Adrenal gland (tissue), 12 donors: ENCODE measurements around the gene DLG3. TPM values are rescaled to one million over a fixed set of nuclear protein-coding genes. Genes with fewer than 3 reads are reported as not detected.

ENCODE experiments used
- DNase-seq, 7 donors: peaks; one replicate each; pipeline ENCODE4 v3.0.0-alpha.2; 2019 to 2020
- H3K27ac ChIP-seq, 5 donors: fragments of 200-600 bp; sonication (generic) in 4 of 5; 1 replicate in 3 of 5; 2 replicates in 2 of 5; pipeline versions ENCODE4 v1.5.1 to v1.8.0; 2016 to 2020; ENCODE audit warnings: mild to moderate bottlenecking in 1 of 5
- H3K27me3 ChIP-seq: fragments of 200-600 bp; 2 replicates; pipeline ENCODE4 v1.8.0; 2021
- H3K36me3 ChIP-seq, 2 donors: fragments of 200-600 bp; replicated peaks in 1 of 2; 1 replicate in 1 of 2; 2 replicates in 1 of 2; pipeline versions ENCODE4 v1.5.1 to v1.8.0; 2018 to 2022
- H3K4me1 ChIP-seq, 2 donors: fragments of 200-600 bp; replicated peaks in 1 of 2; 1 replicate in 1 of 2; 2 replicates in 1 of 2; pipeline versions ENCODE4 v1.5.1 to v1.8.0; 2018 to 2021
- H3K4me3 ChIP-seq, 4 donors: fragments of 200-600 bp; sonication (generic) in 3 of 4; one replicate each; pipeline ENCODE4 v1.5.1; 2016 to 2018
- H3K9me3 ChIP-seq, 3 donors: fragments of 200-600 bp; sonication (generic) in 1 of 3; replicated peaks in 1 of 3; 1 replicate in 2 of 3; 2 replicates in 1 of 3; pipeline versions ENCODE4 v1.5.1 to v1.8.0; 2016 to 2021
- POLR2A ChIP-seq, 2 donors: fragments of 450-650 bp; IDR thresholded peaks; one replicate each; pipeline ENCODE4 v1.6.1; 2017; ENCODE audit warnings: antibody characterized with exemption in 2 of 2, mild to moderate bottlenecking in 2 of 2, moderate library complexity in 1 of 2
- WGBS, 4 donors: extraction: QIAGEN DNeasy Blood & Tissue Kit in 2 of 4; methylation state at CpG; one replicate each; pipeline versions ENCODE4 v1.1.5 to v1.1.7; 2013 to 2017; 5-methylcytosine and 5-hydroxymethylcytosine counted together
- intact Hi-C, 2 donors: fragments of 100-400 bp; cut with DNase I; formaldehyde crosslinking; loops; one replicate each; pipeline versions ENCODE4 v1.14.1 to v1.15.0; 2022 to 2023
- polyA plus RNA-seq, 3 donors: library from polyadenylated mRNA; stranded (reverse); fragments of 200-250 nt in 2 of 3; fragments of 350-450 nt in 1 of 3; fragmentation: Illumina TruSeq in 1 of 3; extraction: RNeasy Lipid Tissue Mini Kit (QIAGEN cat#74804) in 1 of 3; gene quantifications; one replicate each; pipeline ENCODE4 v1.2.3, GENCODE V29; 2013 to 2014
- small RNA-seq, 2 donors: library from RNA; depleted of rRNA; stranded (forward); fragments of <200 nt; gene quantifications; one replicate each; pipeline ENCODE3, GENCODE V24; 2016
- total RNA-seq, 9 donors: library from RNA; depleted of rRNA in 4 of 9; stranded (reverse); fragments of >200 nt in 4 of 9; fragments of 120-200 nt in 1 of 9; fragmentation: NEBNext Ultra II Directional in 1 of 9; extraction: Animal tissue kit (Norgen Biotek cat#: 25700) in 1 of 9; gene quantifications; one replicate each; pipeline versions ENCODE4 v1.1.0 to v1.2.4, GENCODE V29; 2013 to 2023
- TF ChIP-seq, protein P1 (sequence below), 6 experiments: fragments of 450-650 bp in 4 of 6; fragments of 200-600 bp in 2 of 6; sonication (generic) in 1 of 6; IDR thresholded peaks; 1 replicate in 5 of 6; 2 replicates in 1 of 6; pipeline versions ENCODE4 v1.5.1 to v1.8.0; 2016 to 2021; ENCODE audit warnings: antibody characterized with exemption in 6 of 6, mild to moderate bottlenecking in 2 of 6, moderate library complexity in 1 of 6
- donor health status: healthy with polysubstance abuse.
- donor health status: Bipolar disorder and iron deficiency.
- donor health status: DM: yes; HTN: yes; CAD: no.
- donor health status: DM: no; HTN: no; CAD: no.
- donor health status: DM: no; HTN: no; CAD: no.
- donor health status: DM: yes; HTN: yes; CAD: no.

DLG3 gene
- total and polyA plus RNA-seq, 12 donors, result 5.5 to 33.7 (median 8.5) TPM

DNA sequence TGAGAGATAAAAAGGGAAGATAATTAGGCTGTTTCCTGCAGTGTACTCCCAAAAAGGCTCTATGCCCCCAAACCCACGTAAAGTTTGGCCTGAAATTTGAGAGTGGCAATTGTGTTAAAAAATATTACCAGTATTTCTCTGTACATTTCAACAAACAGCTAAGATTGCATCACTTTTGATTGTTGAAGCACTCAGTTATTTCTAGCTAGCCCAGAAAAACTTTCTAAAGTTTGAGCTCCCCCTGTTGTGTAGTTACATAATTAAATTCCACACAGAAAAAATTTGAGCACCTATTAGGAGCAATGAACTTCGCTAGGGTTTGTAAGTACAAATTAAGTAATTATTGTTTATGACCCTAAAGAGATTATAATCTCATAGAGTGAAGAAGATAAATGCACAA, 109.4 kb downstream of the DLG3 start:
- 6 to 42% (median 20%) methylated on average over 2 of the region's 2 CpGs for WGBS, 4 donors
- no peaks in the 10 kb centered on the region for H3K9me3 ChIP-seq
- intact Hi-C loops, result loop anchor here in 1 of 2 donors (5.0 kb wide), 1 partner anchor 102 kb away; no protein-coding TSS in a partner anchor
- no peaks in the 10 kb centered on the region for H3K4me1 ChIP-seq
- no peak for DNase-seq
- TF ChIP-seq, protein P1, sequence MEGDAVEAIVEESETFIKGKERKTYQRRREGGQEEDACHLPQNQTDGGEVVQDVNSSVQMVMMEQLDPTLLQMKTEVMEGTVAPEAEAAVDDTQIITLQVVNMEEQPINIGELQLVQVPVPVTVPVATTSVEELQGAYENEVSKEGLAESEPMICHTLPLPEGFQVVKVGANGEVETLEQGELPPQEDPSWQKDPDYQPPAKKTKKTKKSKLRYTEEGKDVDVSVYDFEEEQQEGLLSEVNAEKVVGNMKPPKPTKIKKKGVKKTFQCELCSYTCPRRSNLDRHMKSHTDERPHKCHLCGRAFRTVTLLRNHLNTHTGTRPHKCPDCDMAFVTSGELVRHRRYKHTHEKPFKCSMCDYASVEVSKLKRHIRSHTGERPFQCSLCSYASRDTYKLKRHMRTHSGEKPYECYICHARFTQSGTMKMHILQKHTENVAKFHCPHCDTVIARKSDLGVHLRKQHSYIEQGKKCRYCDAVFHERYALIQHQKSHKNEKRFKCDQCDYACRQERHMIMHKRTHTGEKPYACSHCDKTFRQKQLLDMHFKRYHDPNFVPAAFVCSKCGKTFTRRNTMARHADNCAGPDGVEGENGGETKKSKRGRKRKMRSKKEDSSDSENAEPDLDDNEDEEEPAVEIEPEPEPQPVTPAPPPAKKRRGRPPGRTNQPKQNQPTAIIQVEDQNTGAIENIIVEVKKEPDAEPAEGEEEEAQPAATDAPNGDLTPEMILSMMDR (IDR thresholded peaks at IDR 0.05), result peak in 2 of 6 experiments; percentile 18 to 21
- no peak for TF ChIP-seq POLR2A (IDR thresholded peaks at IDR 0.05)
- no peak overlapping the region for H3K27ac ChIP-seq
- H3K27me3 ChIP-seq, result peaks cover 5% of the 10 kb centered on the region
- no peak overlapping the region for H3K4me3 ChIP-seq
- H3K36me3 ChIP-seq, result no peaks in the 10 kb centered on the region

DNA sequence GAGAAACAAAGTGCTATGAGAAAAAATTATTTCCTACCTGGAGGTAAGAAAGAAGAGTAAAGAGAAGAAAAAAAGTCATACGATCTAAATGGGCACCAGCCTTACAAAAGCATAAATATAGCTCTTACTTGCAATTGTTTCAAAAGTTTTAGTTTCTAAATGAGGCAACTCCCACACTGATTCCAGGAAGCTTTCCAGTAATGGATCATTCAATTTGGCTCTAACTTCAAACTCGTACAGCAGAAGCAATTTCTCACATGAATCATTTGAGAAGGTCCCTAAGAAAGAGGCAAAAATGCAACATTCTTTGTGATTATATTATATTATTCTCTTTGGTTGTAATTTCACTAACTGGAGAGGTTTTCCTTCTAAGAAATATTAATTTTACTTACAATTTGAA, 109.9 kb downstream of the DLG3 start:
- peaks cover 2% of the 10 kb centered on the region for H3K27me3 ChIP-seq
- no peak overlapping the region for H3K27ac ChIP-seq
- WGBS, 4 donors, result 13 to 42% (median 27%) methylated on average over 2 of the region's 2 CpGs
- no peak for DNase-seq
- intact Hi-C loops, result loop anchor here in 1 of 2 donors (5.0 kb wide), 1 partner anchor 102 kb away; no protein-coding TSS in a partner anchor
- no peak overlapping the region for H3K4me3 ChIP-seq
- H3K4me1 ChIP-seq, result no peaks in the 10 kb centered on the region
- no peaks in the 10 kb centered on the region for H3K9me3 ChIP-seq
- TF ChIP-seq, protein P1 (IDR thresholded peaks at IDR 0.05), result no peak
- no peak for TF ChIP-seq POLR2A (IDR thresholded peaks at IDR 0.05)
- H3K36me3 ChIP-seq, result no peaks in the 10 kb centered on the region

DNA sequence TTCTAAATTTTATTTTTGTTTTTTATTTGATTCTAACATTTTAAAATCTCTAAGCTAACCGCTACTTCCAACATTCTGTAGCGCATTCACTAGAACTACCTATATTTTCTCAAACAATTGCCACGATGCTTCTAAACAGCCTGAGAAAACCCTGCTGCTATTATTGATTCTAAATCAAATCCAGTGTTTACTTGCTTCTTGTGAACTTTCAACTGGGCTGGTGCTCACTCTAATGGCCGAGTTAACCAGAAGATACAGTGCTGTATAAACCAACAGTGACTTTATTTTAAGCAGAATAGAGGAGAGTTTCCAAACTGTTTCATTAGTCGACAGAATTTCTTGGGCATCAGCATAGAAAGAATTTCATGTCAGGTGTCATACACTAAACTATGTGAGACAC, 110.3 kb downstream of the DLG3 start:
- WGBS, 4 donors, result 67 to 79% (median 72%) methylated on average over 5 of the region's 5 CpGs
- Histone ChIP-seq H3K4me1 (no peaks in the 10 kb centered on the region), H3K36me3 (no peaks in the 10 kb centered on the region), H3K27me3 (no peaks in the 10 kb centered on the region), H3K9me3 (no peaks in the 10 kb centered on the region), H3K4me3 (no peak overlapping the region), H3K27ac (no peak overlapping the region)
- DNase-seq, result no peak
- intact Hi-C loops, result loop anchor here in 1 of 2 donors (5.0 kb wide), 1 partner anchor 103 kb away; no protein-coding TSS in a partner anchor
- TF ChIP-seq POLR2A (IDR thresholded peaks at IDR 0.05), result no peak
- TF ChIP-seq, protein P1 (IDR thresholded peaks at IDR 0.05), result no peak

Small RNAs within 50 kb of the gene (small RNA-seq; reads per million reads assigned to genes)
- gene RNU4-81P, result 0 reads per million in 2 donors
- 1.7 to 2.4 reads per million in 2 donors for gene RNY4P23

Other genes starting within 250 kb of the DLG3 start
- gene AWAT1, start 210.2 kb upstream of the DLG3 start, total RNA-seq, result not detected
- gene AWAT1, start 210.2 kb upstream of the DLG3 start, polyA plus RNA-seq, result not detected
- under 1 TPM in 6 of 9 donors, not detected in 3; 0.11 to 0.37 (median 0.23) TPM for gene P2RY4, start 184.6 kb upstream of the DLG3 start, total RNA-seq
- under 1 TPM in 1 of 3 donors, not detected in 2; 0.03 TPM for gene P2RY4, start 184.6 kb upstream of the DLG3 start, polyA plus RNA-seq
- not detected for gene ARR3, start 176.5 kb upstream of the DLG3 start, total RNA-seq
- not detected for gene ARR3, start 176.5 kb upstream of the DLG3 start, polyA plus RNA-seq
- not detected for gene RAB41, start 162.7 kb upstream of the DLG3 start, total RNA-seq
- not detected for gene RAB41, start 162.7 kb upstream of the DLG3 start, polyA plus RNA-seq
- 10 to 100 TPM; 24.4 to 57.5 (median 42.0) TPM for gene PDZD11, start 154.9 kb upstream of the DLG3 start, total RNA-seq
- gene PDZD11, start 154.9 kb upstream of the DLG3 start, polyA plus RNA-seq, result 10 to 100 TPM; 70.4 to 97.7 (median 83.2) TPM
- gene KIF4A, start 154.7 kb upstream of the DLG3 start, total RNA-seq, result 1 to 10 TPM in 1 of 9 donors, under 1 TPM in 8; 0.28 to 6.6 (median 0.47) TPM
- gene KIF4A, start 154.7 kb upstream of the DLG3 start, polyA plus RNA-seq, result under 1 TPM; 0.08 to 0.59 (median 0.10) TPM
- not detected for gene GDPD2, start 21.5 kb upstream of the DLG3 start, total RNA-seq
- under 1 TPM in 1 of 3 donors, not detected in 2; 0.05 TPM for gene GDPD2, start 21.5 kb upstream of the DLG3 start, polyA plus RNA-seq